Measurements from ENCODE around the gene HELZ. TPM values are rescaled to one million over a fixed set of nuclear protein-coding genes. Genes with fewer than 3 reads are reported as not detected.
"Not testable (repeated sequence)": the region's sequence is repeated elsewhere in the genome, so short reads cannot be mapped to it uniquely, and the experiment has no call there.

The HELZ gene
- total and polyA plus RNA-seq, 2 experiments from 2014 or later = 27.6 to 31.7 TPM

GRCh38 chr17:67105213-67105612 lies 139.8 kb downstream of the HELZ start:
- DNase-seq (ENCODE audit: low read depth in 1 of 2, low spot score in 1 of 2) = peak in 1 of 2 donors; percentile 80
- Histone ChIP-seq H3K4me1 (ENCODE audit: low read depth) (peaks cover 3% of the 10 kb centered on the region), H3K4me3 (no peak overlapping the region), H3K27ac (no peak overlapping the region), H3K9me3 (ENCODE audit: low read depth) (no peaks in the 10 kb centered on the region), H3K36me3 (peaks cover 26% of the 10 kb centered on the region), H3K27me3 (no peaks in the 10 kb centered on the region)
- no peak for TF ChIP-seq CTCF (IDR thresholded peaks at IDR 0.05; ENCODE audit: low read depth, low read length)

- not testable (repeated sequence) for H3K4me1 ChIP-seq (ENCODE audit: low read depth); H3K9me3 ChIP-seq (ENCODE audit: low read depth); DNase-seq (ENCODE audit: low read depth in 1 of 2, low spot score in 1 of 2); H3K27ac ChIP-seq; H3K4me3 ChIP-seq; H3K27me3 ChIP-seq
- H3K36me3 ChIP-seq = peaks cover 26% of the 10 kb centered on the region
Observed at GRCh38 chr17:67104641-67105040, 140.4 kb downstream of the HELZ start.

GRCh38 chr17:67098006-67098405 lies 147.0 kb downstream of the HELZ start:
- Histone ChIP-seq H3K9me3 (ENCODE audit: low read depth) (no peaks in the 10 kb centered on the region), H3K36me3 (peaks cover 2% of the 10 kb centered on the region), H3K27me3 (no peaks in the 10 kb centered on the region), H3K4me1 (ENCODE audit: low read depth) (no peaks in the 10 kb centered on the region), H3K27ac (no peak overlapping the region), H3K4me3 (no peak overlapping the region)
- no peak for TF ChIP-seq CTCF (IDR thresholded peaks at IDR 0.05; ENCODE audit: low read depth, low read length)
- no peak for DNase-seq (ENCODE audit: low read depth in 1 of 2, low spot score in 1 of 2)

- Histone ChIP-seq H3K27ac (no peak overlapping the region), H3K27me3 (no peaks in the 10 kb centered on the region), H3K36me3 (peaks cover 2% of the 10 kb centered on the region), H3K4me3 (no peak overlapping the region), H3K4me1 (ENCODE audit: low read depth) (no peaks in the 10 kb centered on the region), H3K9me3 (ENCODE audit: low read depth) (no peaks in the 10 kb centered on the region)
- DNase-seq (ENCODE audit: low read depth in 1 of 2, low spot score in 1 of 2) = no peak
- TF ChIP-seq CTCF (IDR thresholded peaks at IDR 0.05; ENCODE audit: low read depth, low read length) = no peak
Observed at GRCh38 chr17:67096609-67097008, 148.4 kb downstream of the HELZ start.

- no peak overlapping the region for H3K27ac ChIP-seq
- H3K36me3 ChIP-seq = peaks cover 2% of the 10 kb centered on the region
- DNase-seq (ENCODE audit: low read depth in 1 of 2, low spot score in 1 of 2) = peak in 1 of 2 donors; percentile 35
- no peaks in the 10 kb centered on the region for H3K9me3 ChIP-seq (ENCODE audit: low read depth)
- TF ChIP-seq CTCF (IDR thresholded peaks at IDR 0.05; ENCODE audit: low read depth, low read length) = no peak
- no peaks in the 10 kb centered on the region for H3K27me3 ChIP-seq
- H3K4me1 ChIP-seq (ENCODE audit: low read depth) = no peaks in the 10 kb centered on the region
- no peak overlapping the region for H3K4me3 ChIP-seq
Observed at GRCh38 chr17:67095803-67096202, 149.2 kb downstream of the HELZ start.

GRCh38 chr17:67095291-67095690 lies 149.7 kb downstream of the HELZ start:
- not testable (repeated sequence) for H3K36me3 ChIP-seq; H3K27ac ChIP-seq; H3K4me1 ChIP-seq (ENCODE audit: low read depth); H3K4me3 ChIP-seq; H3K9me3 ChIP-seq (ENCODE audit: low read depth); H3K27me3 ChIP-seq
- peak in 1 of 2 donors; percentile 81 for DNase-seq (ENCODE audit: low read depth in 1 of 2, low spot score in 1 of 2)

- H3K4me1 ChIP-seq (ENCODE audit: low read depth) = no peaks in the 10 kb centered on the region
- no peaks in the 10 kb centered on the region for H3K27me3 ChIP-seq
- no peak for TF ChIP-seq CTCF (IDR thresholded peaks at IDR 0.05; ENCODE audit: low read depth, low read length)
- DNase-seq (ENCODE audit: low read depth in 1 of 2, low spot score in 1 of 2) = peak in 1 of 2 donors; percentile 28
- H3K9me3 ChIP-seq (ENCODE audit: low read depth) = peaks cover 3% of the 10 kb centered on the region
- H3K27ac ChIP-seq = no peak overlapping the region
- peaks cover 2% of the 10 kb centered on the region for H3K36me3 ChIP-seq
- no peak overlapping the region for H3K4me3 ChIP-seq
Observed at GRCh38 chr17:67093348-67093747, 151.6 kb downstream of the HELZ start.

GRCh38 chr17:67092710-67093109 lies 152.3 kb downstream of the HELZ start:
- DNase-seq (ENCODE audit: low read depth in 1 of 2, low spot score in 1 of 2); H3K27me3 ChIP-seq; H3K4me1 ChIP-seq (ENCODE audit: low read depth); H3K36me3 ChIP-seq; H3K4me3 ChIP-seq; H3K27ac ChIP-seq; H3K9me3 ChIP-seq (ENCODE audit: low read depth): not testable (repeated sequence)
